Breast epithelium (tissue), 3 donors: Measurements from ENCODE around the gene OR5K2.

Experiments
- POLR2A ChIP-seq: fragments of 450-650 bp; IDR thresholded peaks from one replicate; pipeline ENCODE4 v1.6.1; 2016; ENCODE audit warnings: antibody characterized with exemption, mild to moderate bottlenecking, moderate library complexity
- POLR2AphosphoS5 ChIP-seq, 3 donors: sonication (generic); formaldehyde crosslinking; IDR thresholded peaks; one replicate each; pipeline ENCODE4 v1.6.1; 2017; ENCODE audit warnings: antibody characterized with exemption in 3 of 3
- TF ChIP-seq, protein P1 (sequence below), 3 donors: fragments of 450-650 bp; IDR thresholded peaks; one replicate each; pipeline ENCODE4 v1.5.1; 2016 to 2017; ENCODE audit warnings: antibody characterized with exemption in 3 of 3, mild to moderate bottlenecking in 3 of 3, moderate library complexity in 3 of 3

DNA sequence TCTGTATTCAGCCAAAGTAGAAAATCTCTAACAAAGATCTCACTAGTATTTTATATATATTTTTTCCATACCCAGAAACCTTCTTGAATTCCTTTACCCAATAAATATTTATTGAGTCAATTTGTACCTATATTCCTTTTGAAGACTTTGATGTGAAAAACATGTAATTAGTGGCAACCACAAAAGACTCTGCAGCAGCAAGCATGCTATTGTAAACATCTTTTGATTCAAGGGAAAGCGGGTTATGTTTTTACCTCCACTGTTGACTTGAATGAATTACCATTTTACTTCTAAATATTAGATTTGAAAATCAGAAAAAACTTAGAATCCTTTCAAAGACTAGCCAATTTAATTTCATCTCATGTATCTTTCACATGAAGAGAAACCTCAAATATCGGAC, 36.7 kb downstream of the OR5K2 start:
- TF ChIP-seq, protein P1, sequence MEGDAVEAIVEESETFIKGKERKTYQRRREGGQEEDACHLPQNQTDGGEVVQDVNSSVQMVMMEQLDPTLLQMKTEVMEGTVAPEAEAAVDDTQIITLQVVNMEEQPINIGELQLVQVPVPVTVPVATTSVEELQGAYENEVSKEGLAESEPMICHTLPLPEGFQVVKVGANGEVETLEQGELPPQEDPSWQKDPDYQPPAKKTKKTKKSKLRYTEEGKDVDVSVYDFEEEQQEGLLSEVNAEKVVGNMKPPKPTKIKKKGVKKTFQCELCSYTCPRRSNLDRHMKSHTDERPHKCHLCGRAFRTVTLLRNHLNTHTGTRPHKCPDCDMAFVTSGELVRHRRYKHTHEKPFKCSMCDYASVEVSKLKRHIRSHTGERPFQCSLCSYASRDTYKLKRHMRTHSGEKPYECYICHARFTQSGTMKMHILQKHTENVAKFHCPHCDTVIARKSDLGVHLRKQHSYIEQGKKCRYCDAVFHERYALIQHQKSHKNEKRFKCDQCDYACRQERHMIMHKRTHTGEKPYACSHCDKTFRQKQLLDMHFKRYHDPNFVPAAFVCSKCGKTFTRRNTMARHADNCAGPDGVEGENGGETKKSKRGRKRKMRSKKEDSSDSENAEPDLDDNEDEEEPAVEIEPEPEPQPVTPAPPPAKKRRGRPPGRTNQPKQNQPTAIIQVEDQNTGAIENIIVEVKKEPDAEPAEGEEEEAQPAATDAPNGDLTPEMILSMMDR (IDR thresholded peaks at IDR 0.05): no peak
- TF ChIP-seq POLR2AphosphoS5 (IDR thresholded peaks at IDR 0.05) (no peak), POLR2A (no peak)
